HepG2 (cell line): ENCODE data around the gene CAMTA2. TPM values are rescaled to one million over a fixed set of nuclear protein-coding genes. Genes with fewer than 3 reads are reported as not detected.

Experiments used
- ATF5 ChIP-seq: sonication (generic); formaldehyde crosslinking; IDR thresholded peaks from 2 replicates; pipeline ENCODE4 v1.4.0; 2020; ENCODE audit warnings: mild to moderate bottlenecking, low read depth, missing genetic modification reagents
- BRCA1 ChIP-seq: sonication (generic); formaldehyde crosslinking; IDR thresholded peaks from 2 replicates; pipeline ENCODE4 v1.4.0; 2020; ENCODE audit warnings: missing genetic modification reagents
- FOXK2 ChIP-seq: fragments of 450-650 bp; IDR thresholded peaks from 2 replicates; pipeline ENCODE4 v1.6.1; 2016
- GABPA ChIP-seq, 2 experiments: IDR thresholded peaks; 2 replicates each; pipeline ENCODE4 v1.6.1; 2011 to 2016; ENCODE audit warnings: low read depth in 2 of 2, low read length in 1 of 2, missing biosample characterization in 1 of 2, missing genetic modification characterization in 1 of 2
- GZF1 ChIP-seq: sonication (generic); formaldehyde crosslinking; IDR thresholded peaks from 2 replicates; pipeline ENCODE4 v1.5.1; 2020; ENCODE audit warnings: mild to moderate bottlenecking, missing genetic modification reagents
- HDAC1 ChIP-seq: sonication (generic); formaldehyde crosslinking; IDR thresholded peaks from 2 replicates; pipeline ENCODE4 v1.5.1; 2020; ENCODE audit warnings: mild to moderate bottlenecking, missing genetic modification reagents
- HNF1A ChIP-seq, 2 experiments: sonication (generic) in 1 of 2; formaldehyde crosslinking in 1 of 2; IDR thresholded peaks; 2 replicates each; pipeline versions ENCODE4 v1.4.0 to v1.6.1; 2016 to 2020; ENCODE audit warnings: borderline replicate concordance in 1 of 2, low read depth in 1 of 2, mild to moderate bottlenecking in 1 of 2, missing genetic modification reagents in 1 of 2
- HNF4G ChIP-seq, 2 experiments: sonication (generic) in 1 of 2; formaldehyde crosslinking in 1 of 2; IDR thresholded peaks; 2 replicates each; pipeline versions ENCODE4 v1.4.0 to v1.6.1; 2011 to 2020; ENCODE audit warnings: borderline replicate concordance in 2 of 2, low read depth in 2 of 2, mild to moderate bottlenecking in 2 of 2, low read length in 1 of 2, missing genetic modification reagents in 1 of 2, moderate library complexity in 1 of 2
- HNRNPLL ChIP-seq: fragments of 200-400 bp; formaldehyde crosslinking; IDR thresholded peaks from 2 replicates; pipeline ENCODE4 v1.6.1; 2017; ENCODE audit warnings: mild to moderate bottlenecking, low read depth, low read length; ENCODE audit not compliant: poor library complexity, severe bottlenecking
- KDM2A ChIP-seq: sonication (generic); formaldehyde crosslinking; IDR thresholded peaks from 2 replicates; pipeline ENCODE4 v1.4.0; 2020; ENCODE audit warnings: low read depth, missing genetic modification reagents, borderline replicate concordance
- NONO ChIP-seq, 2 experiments: fragments of 450-650 bp in 1 of 2; sonication (generic) in 1 of 2; formaldehyde crosslinking in 1 of 2; IDR thresholded peaks in 1 of 2; conservative IDR thresholded peaks in 1 of 2; 2 replicates each; pipeline versions ENCODE4 v1.6.1 to v1.8.0; 2017 to 2022; ENCODE audit warnings: mild to moderate bottlenecking in 1 of 2, missing genetic modification reagents in 1 of 2, moderate library complexity in 1 of 2
- NR2C2 ChIP-seq: sonication (generic); formaldehyde crosslinking; IDR thresholded peaks from 2 replicates; pipeline ENCODE4 v1.4.0; 2020; ENCODE audit warnings: missing genetic modification reagents, mild to moderate bottlenecking, moderate library complexity, borderline replicate concordance
- PCBP2 ChIP-seq: fragments of 200-400 bp; formaldehyde crosslinking; optimal IDR thresholded peaks from 2 replicates; pipeline ENCODE3; 2018; ENCODE audit warnings: low read length, low read depth; ENCODE audit not compliant: poor library complexity, severe bottlenecking
- SRSF9 ChIP-seq: fragments of 200-400 bp; formaldehyde crosslinking; IDR thresholded peaks from 2 replicates; pipeline ENCODE4 v1.6.1; 2018; ENCODE audit warnings: borderline replicate concordance, mild to moderate bottlenecking, low read depth, low read length; ENCODE audit not compliant: insufficient read depth, poor library complexity, severe bottlenecking
- THAP7 ChIP-seq: sonication (generic); formaldehyde crosslinking; IDR thresholded peaks from 2 replicates; pipeline ENCODE4 v1.8.1; 2023; ENCODE audit warnings: mild to moderate bottlenecking, missing genetic modification reagents
- ZBTB7B ChIP-seq: sonication (generic); formaldehyde crosslinking; IDR thresholded peaks from 2 replicates; pipeline ENCODE4 v1.4.0; 2020; ENCODE audit warnings: missing genetic modification reagents
- ZFX ChIP-seq: sonication (generic); formaldehyde crosslinking; IDR thresholded peaks from 2 replicates; pipeline ENCODE4 v1.4.0; 2020; ENCODE audit warnings: mild to moderate bottlenecking, low read depth, missing genetic modification reagents, moderate library complexity
- ZNF124 ChIP-seq: sonication (generic); formaldehyde crosslinking; IDR thresholded peaks from 2 replicates; pipeline ENCODE4 v1.4.0; 2020; ENCODE audit warnings: missing genetic modification reagents
- ZNF605 ChIP-seq: sonication (generic); formaldehyde crosslinking; IDR thresholded peaks from 2 replicates; pipeline ENCODE4 v1.8.0; 2022; ENCODE audit warnings: mild to moderate bottlenecking, missing genetic modification reagents
- polyA plus RNA-seq, 8 experiments: library from polyadenylated mRNA; depleted of rRNA in 3 of 8; stranded (reverse) in 7 of 8; unstranded in 1 of 8; fragments of >200 nt; fragmentation: Illumina TruSeq in 4 of 8; extraction: Trizol in 4 of 8; gene quantifications; 2 replicates each; pipeline versions ENCODE4 v1.2.1 to v1.2.3, GENCODE V29; 2011 to 2016; ENCODE audit warnings: low read depth in 4 of 8, missing spikeins in 1 of 8, mixed read lengths in 1 of 8; ENCODE audit not compliant: insufficient read depth in 1 of 8
- total RNA-seq, 5 experiments: library from RNA; depleted of rRNA; stranded (reverse); fragments of >200 nt; fragmentation: Illumina TruSeq; extraction: Trizol; gene quantifications; 2 replicates each; pipeline ENCODE4 v1.2.3, GENCODE V29; 2016; ENCODE audit warnings: low read depth in 1 of 5
- TF ChIP-seq, protein P1 (sequence below): sonication (generic); formaldehyde crosslinking; IDR thresholded peaks from 2 replicates; pipeline ENCODE4 v1.5.0; 2020; ENCODE audit warnings: missing genetic modification reagents, mild to moderate bottlenecking, borderline replicate concordance

The CAMTA2 gene
- total and polyA plus RNA-seq, 2 of the 13 experiments (the other 11 are each of a cell fraction or from before 2014, with no cell fraction given), result 4.1 to 7.1 TPM

GRCh38 chr17:4998732-4999429, 11.4 kb upstream of the CAMTA2 start (continued):
- TF ChIP-seq HNF1A (IDR thresholded peaks at IDR 0.05; ENCODE audit: low read depth) (no peak; the same call in 1 of the 2 replicates), HNF1A (CRISPR knock-in tag; IDR thresholded peaks at IDR 0.05; ENCODE audit: borderline replicate concordance) (peak; percentile 57; the same call in 1 of the 2 replicates), THAP7 (CRISPR knock-in tag) (no peak), FOXK2 (no peak), ZFX (CRISPR knock-in tag) (peak; percentile 93), NR2C2 (CRISPR knock-in tag) (peak; percentile 22; the same call in 1 of the 2 replicates), ZNF605 (peak; percentile 92), BRCA1 (CRISPR knock-in tag) (no peak), HNF4G (IDR thresholded peaks at IDR 0.05; ENCODE audit: borderline replicate concordance, low read depth, low read length) (peak; percentile 96), HNF4G (CRISPR knock-in tag; IDR thresholded peaks at IDR 0.05; ENCODE audit: borderline replicate concordance, low read depth) (peak; percentile 89), GZF1 (CRISPR knock-in tag) (no peak), HDAC1 (CRISPR knock-in tag) (peak; percentile 86; the same call in 1 of the 2 replicates), KDM2A (CRISPR knock-in tag) (0 out of 2 replicates have a peak, but pooled peaks have one; percentile 57), PCBP2 (no peak), GABPA (IDR thresholded peaks at IDR 0.05; ENCODE audit: low read depth, low read length) (peak; percentile 46), GABPA (CRISPR knock-in tag; IDR thresholded peaks at IDR 0.05; ENCODE audit: low read depth) (peak; percentile 79), ATF5 (CRISPR knock-in tag) (no peak), ZNF124 (CRISPR knock-in tag) (no peak), HNRNPLL (peak; percentile 24), SRSF9 (no peak), ZBTB7B (CRISPR knock-in tag) (peak; percentile 92), NONO (IDR thresholded peaks at IDR 0.05) (no peak), NONO (CRISPR knock-in tag; conservative IDR thresholded peaks at IDR 0.05) (peak; percentile 71)
- TF ChIP-seq, protein P1, sequence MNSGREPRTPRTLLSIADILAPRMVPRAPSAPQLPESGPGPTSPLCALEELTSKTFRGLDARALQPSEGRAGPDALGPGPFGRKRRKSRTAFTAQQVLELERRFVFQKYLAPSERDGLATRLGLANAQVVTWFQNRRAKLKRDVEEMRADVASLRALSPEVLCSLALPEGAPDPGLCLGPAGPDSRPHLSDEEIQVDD (CRISPR knock-in tag), result no peak
